Tibial nerve (tissue), 4 donors: ENCODE data around the gene MRPS14. TPM values are rescaled to one million over a fixed set of nuclear protein-coding genes. Genes with fewer than 3 reads are reported as not detected.

ENCODE experiments used
- DNase-seq, 2 donors: peaks; one replicate each; pipeline ENCODE4 v3.0.0-alpha.2; 2019; ENCODE audit warnings: low spot score in 2 of 2
- H3K27ac ChIP-seq, 4 donors: fragments of 200-600 bp; sonication (generic) in 3 of 4; one replicate each; pipeline ENCODE4 v1.5.1; 2017 to 2019; ENCODE audit warnings: mild to moderate bottlenecking in 1 of 4
- H3K27me3 ChIP-seq, 2 donors: fragments of 200-600 bp; sonication (generic) in 1 of 2; one replicate each; pipeline versions ENCODE4 v1.5.1 to v1.6.0; 2017 to 2019
- H3K36me3 ChIP-seq, 3 donors: fragments of 200-600 bp; sonication (generic); one replicate each; pipeline ENCODE4 v1.5.1; 2018 to 2019
- H3K4me1 ChIP-seq, 4 donors: fragments of 200-600 bp; sonication (generic) in 3 of 4; one replicate each; pipeline ENCODE4 v1.5.1; 2017 to 2019
- H3K4me3 ChIP-seq, 4 donors: fragments of 200-600 bp; sonication (generic) in 3 of 4; one replicate each; pipeline ENCODE4 v1.5.1; 2017 to 2019; ENCODE audit warnings: mild to moderate bottlenecking in 1 of 4, moderate library complexity in 1 of 4
- H3K9me3 ChIP-seq, 4 donors: fragments of 200-600 bp; sonication (generic) in 3 of 4; one replicate each; pipeline ENCODE4 v1.5.1; 2017 to 2019
- CTCF ChIP-seq, 5 experiments: fragments of 200-600 bp in 3 of 5; fragments of 450-650 bp in 2 of 5; sonication (generic) in 3 of 5; IDR thresholded peaks; one replicate each; pipeline ENCODE4 v1.5.1; 2016 to 2019; ENCODE audit warnings: antibody characterized with exemption in 5 of 5, mild to moderate bottlenecking in 3 of 5, moderate library complexity in 2 of 5
- EP300 ChIP-seq, 2 donors: sonication (generic); formaldehyde crosslinking; IDR thresholded peaks; one replicate each; pipeline ENCODE4 v1.6.1; 2017; ENCODE audit warnings: antibody characterized with exemption in 2 of 2, mild to moderate bottlenecking in 1 of 2
- POLR2A ChIP-seq, 2 donors: fragments of 450-650 bp; IDR thresholded peaks; one replicate each; pipeline ENCODE4 v1.6.1; 2017; ENCODE audit warnings: antibody characterized with exemption in 2 of 2, mild to moderate bottlenecking in 2 of 2, moderate library complexity in 2 of 2
- WGBS, 2 donors: methylation state at CpG; one replicate each; pipeline ENCODE4 v1.1.5; 2018; 5-methylcytosine and 5-hydroxymethylcytosine counted together
- total RNA-seq, 4 donors: library from RNA; depleted of rRNA; stranded (reverse); fragments of >200 nt; gene quantifications; one replicate each; pipeline ENCODE4 v1.1.0, GENCODE V29; 2016

The MRPS14 gene
- total RNA-seq, 4 donors from 2014 or later = 18.8 to 33.4 (median 26.2) TPM

GRCh38 chr1:174967845-174968705 lies 55.1 kb downstream of the MRPS14 start:
- 60 to 72% methylated on average over 4 of the region's 4 CpGs for WGBS, 2 donors
- no peak for DNase-seq
- Histone ChIP-seq H3K27me3 (no peaks in the 10 kb centered on the region), H3K4me1 (peaks cover 0 to 62% (median 34%) of the 10 kb centered on the region in 4 donors), H3K9me3 (no peaks in the 10 kb centered on the region), H3K36me3 (no peaks in the 10 kb centered on the region), H3K27ac (peak overlapping the region in 3 of 4 donors; percentile 36 to 71 (median 63)), H3K4me3 (no peak overlapping the region)
- TF ChIP-seq POLR2A (IDR thresholded peaks at IDR 0.05) = no peak
- peak in 1 of 2 donors; percentile 23 for TF ChIP-seq EP300 (IDR thresholded peaks at IDR 0.05)

DNA sequence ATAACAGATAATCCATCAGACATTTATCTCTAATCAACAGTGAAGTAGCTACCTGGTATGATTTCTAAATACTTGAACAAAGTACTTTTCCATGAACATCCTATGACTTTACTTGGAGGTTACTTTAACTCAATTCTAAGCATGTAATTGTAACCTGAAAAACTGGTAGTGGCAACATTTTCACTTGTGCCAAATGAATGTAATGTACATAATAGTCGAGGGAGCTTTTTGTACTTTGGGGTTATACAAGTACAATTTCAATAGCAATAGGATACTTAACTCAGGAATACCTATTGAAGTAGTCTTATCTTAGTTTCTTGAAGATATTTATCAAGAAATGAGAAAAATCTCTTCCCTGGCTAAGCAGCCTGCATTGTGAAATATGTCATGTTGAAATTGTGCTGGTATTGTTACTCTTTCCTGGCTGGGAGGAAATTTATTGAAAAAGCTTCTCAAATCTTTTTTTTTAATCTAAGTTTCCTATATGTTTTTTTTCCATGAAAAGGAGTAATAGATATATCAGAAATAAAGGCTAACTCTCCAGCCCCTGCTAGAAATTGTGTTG lies 57.1 kb downstream of the MRPS14 start:
- Histone ChIP-seq H3K4me1 (peaks cover 0 to 56% (median 31%) of the 10 kb centered on the region in 4 donors), H3K36me3 (no peaks in the 10 kb centered on the region), H3K4me3 (no peak overlapping the region), H3K27me3 (no peaks in the 10 kb centered on the region), H3K9me3 (no peaks in the 10 kb centered on the region), H3K27ac (peak overlapping the region in 3 of 4 donors; percentile 63 to 82 (median 71))
- WGBS, 2 donors = 43 to 54% methylated on average over 1 of the region's 1 CpG
- no peak for DNase-seq
- TF ChIP-seq CTCF (IDR thresholded peaks at IDR 0.05) (no peak), EP300 (IDR thresholded peaks at IDR 0.05) (no peak), POLR2A (IDR thresholded peaks at IDR 0.05) (no peak)

DNA sequence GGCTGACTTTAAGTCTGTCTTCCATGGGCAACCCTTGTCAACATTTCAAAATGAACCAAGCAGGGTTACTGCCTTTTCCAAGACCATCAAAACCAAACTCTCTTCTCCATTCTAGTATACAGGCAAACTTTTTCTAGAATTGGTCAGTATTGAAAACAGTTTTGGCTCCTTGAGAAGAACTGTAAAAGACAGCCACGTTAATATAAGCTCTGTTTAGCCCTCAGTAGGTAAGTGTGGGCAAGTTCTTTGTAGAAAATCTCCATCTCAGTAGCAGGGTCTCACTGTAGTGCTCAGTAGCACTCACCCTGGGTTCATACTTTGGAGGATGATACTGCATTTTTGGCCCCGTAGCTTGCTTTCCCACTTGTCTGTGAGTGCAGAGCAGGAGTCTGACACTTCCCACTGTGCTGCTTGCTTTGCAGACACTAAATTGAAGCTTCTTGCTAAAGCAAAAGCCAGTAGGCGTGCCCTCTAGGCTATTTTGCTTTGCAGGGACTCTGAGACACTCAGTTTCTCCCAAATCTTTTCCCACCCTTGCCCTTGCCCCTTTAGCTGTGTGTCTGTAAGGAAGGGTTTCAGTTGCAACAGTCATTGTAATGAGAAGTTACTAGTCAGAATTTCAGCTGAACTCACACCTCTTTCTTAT lies 57.7 kb downstream of the MRPS14 start:
- Histone ChIP-seq H3K36me3 (no peaks in the 10 kb centered on the region), H3K9me3 (no peaks in the 10 kb centered on the region), H3K4me3 (peak overlapping the region in 2 of 4 donors; percentile 7 to 20), H3K4me1 (peaks cover 0 to 54% (median 31%) of the 10 kb centered on the region in 4 donors), H3K27ac (peak overlapping the region in 3 of 4 donors; percentile 71 to 82 (median 71)), H3K27me3 (no peaks in the 10 kb centered on the region)
- 43 to 48% methylated on average over 3 of the region's 3 CpGs for WGBS, 2 donors
- DNase-seq = no peak
- TF ChIP-seq POLR2A (IDR thresholded peaks at IDR 0.05) = no peak

- Histone ChIP-seq H3K27ac (peak overlapping the region in 3 of 4 donors; percentile 71 to 82 (median 71)), H3K4me1 (peaks cover 0 to 54% (median 31%) of the 10 kb centered on the region in 4 donors), H3K27me3 (no peaks in the 10 kb centered on the region), H3K36me3 (no peaks in the 10 kb centered on the region), H3K4me3 (peak overlapping the region in 2 of 4 donors; percentile 7 to 20), H3K9me3 (no peaks in the 10 kb centered on the region)
- TF ChIP-seq CTCF (IDR thresholded peaks at IDR 0.05) (no peak), POLR2A (IDR thresholded peaks at IDR 0.05) (no peak), EP300 (IDR thresholded peaks at IDR 0.05) (no peak)
- DNase-seq = no peak
- 32 to 67% methylated on average over 1 of the region's 1 CpG for whole genome bisulfite sequencing, 2 donors
Measured at GRCh38 chr1:174964972-174965361, 58.3 kb downstream of the MRPS14 start.

GRCh38 chr1:174964261-174964971 lies 58.8 kb downstream of the MRPS14 start:
- H3K4me1 ChIP-seq = peaks cover 0 to 54% (median 30%) of the 10 kb centered on the region in 4 donors
- H3K9me3 ChIP-seq = no peaks in the 10 kb centered on the region
- H3K27me3 ChIP-seq = no peaks in the 10 kb centered on the region
- TF ChIP-seq EP300 (IDR thresholded peaks at IDR 0.05) = peak in 1 of 2 donors; percentile 27
- no peak for TF ChIP-seq CTCF (IDR thresholded peaks at IDR 0.05)
- TF ChIP-seq POLR2A (IDR thresholded peaks at IDR 0.05) = no peak
- no peaks in the 10 kb centered on the region for H3K36me3 ChIP-seq
- WGBS, 2 donors = 38 to 44% methylated on average over 6 of the region's 6 CpGs
- H3K4me3 ChIP-seq = peak overlapping the region in 1 of 4 donors; percentile 7
- H3K27ac ChIP-seq = peak overlapping the region in 3 of 4 donors; percentile 71 to 82 (median 71)
- no peak for DNase-seq
